Lower leg skin (tissue), 4 donors: ENCODE results near the gene GSDMA. TPM values are rescaled to one million over a fixed set of nuclear protein-coding genes. Genes with fewer than 3 reads are reported as not detected.

Source experiments
- DNase-seq, 2 donors: peaks; one replicate each; pipeline ENCODE4 v3.0.0-alpha.2; 2019; ENCODE audit warnings: low spot score in 2 of 2
- H3K4me3 ChIP-seq: fragments of 200-600 bp; sonication (generic); 2 replicates; pipeline ENCODE4 v1.5.1; 2017; ENCODE audit warnings: mild to moderate bottlenecking, low read depth; ENCODE audit not compliant: poor library complexity, severe bottlenecking
- POLR2A ChIP-seq, 2 donors: fragments of 450-650 bp; IDR thresholded peaks; one replicate each; pipeline ENCODE4 v1.6.1; 2016 to 2017; ENCODE audit warnings: antibody characterized with exemption in 2 of 2, mild to moderate bottlenecking in 1 of 2, moderate library complexity in 1 of 2
- WGBS, 2 donors: methylation state at CpG; one replicate each; pipeline ENCODE4 v1.1.5; 2018; 5-methylcytosine and 5-hydroxymethylcytosine counted together
- intact Hi-C: fragments of 100-400 bp; cut with DNase I; formaldehyde crosslinking; loops from one replicate; pipeline ENCODE4 v1.15.0; 2023; ENCODE audit warnings: low total_unique reads
- total RNA-seq, 4 donors: library from RNA; depleted of rRNA; stranded (reverse); fragments of >200 nt; gene quantifications; one replicate each; pipeline ENCODE4 v1.1.0, GENCODE V29; 2016
- TF ChIP-seq, protein P1 (sequence below), 3 donors: fragments of 450-650 bp; IDR thresholded peaks; one replicate each; pipeline ENCODE4 v1.5.1; 2016; ENCODE audit warnings: antibody characterized with exemption in 3 of 3, mild to moderate bottlenecking in 3 of 3, moderate library complexity in 2 of 3

Gene GSDMA
- total RNA-seq, 4 donors from 2014 or later: 146 to 271 (median 163) TPM

- no peak for DNase-seq
- H3K4me3 ChIP-seq: no peak overlapping the region
- TF ChIP-seq, protein P1, sequence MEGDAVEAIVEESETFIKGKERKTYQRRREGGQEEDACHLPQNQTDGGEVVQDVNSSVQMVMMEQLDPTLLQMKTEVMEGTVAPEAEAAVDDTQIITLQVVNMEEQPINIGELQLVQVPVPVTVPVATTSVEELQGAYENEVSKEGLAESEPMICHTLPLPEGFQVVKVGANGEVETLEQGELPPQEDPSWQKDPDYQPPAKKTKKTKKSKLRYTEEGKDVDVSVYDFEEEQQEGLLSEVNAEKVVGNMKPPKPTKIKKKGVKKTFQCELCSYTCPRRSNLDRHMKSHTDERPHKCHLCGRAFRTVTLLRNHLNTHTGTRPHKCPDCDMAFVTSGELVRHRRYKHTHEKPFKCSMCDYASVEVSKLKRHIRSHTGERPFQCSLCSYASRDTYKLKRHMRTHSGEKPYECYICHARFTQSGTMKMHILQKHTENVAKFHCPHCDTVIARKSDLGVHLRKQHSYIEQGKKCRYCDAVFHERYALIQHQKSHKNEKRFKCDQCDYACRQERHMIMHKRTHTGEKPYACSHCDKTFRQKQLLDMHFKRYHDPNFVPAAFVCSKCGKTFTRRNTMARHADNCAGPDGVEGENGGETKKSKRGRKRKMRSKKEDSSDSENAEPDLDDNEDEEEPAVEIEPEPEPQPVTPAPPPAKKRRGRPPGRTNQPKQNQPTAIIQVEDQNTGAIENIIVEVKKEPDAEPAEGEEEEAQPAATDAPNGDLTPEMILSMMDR (IDR thresholded peaks at IDR 0.05): no peak
- TF ChIP-seq POLR2A (IDR thresholded peaks at IDR 0.05): no peak
- 62 to 63% methylated on average over 7 to 8 of the region's 8 CpGs for WGBS, 2 donors
- intact Hi-C loops: no loop called here
Observed at GRCh38 chr17:39960524-39961041, 2.2 kb upstream of the GSDMA start.

GRCh38 chr17:39963829-39964228, 1.0 kb downstream of the GSDMA start:
- WGBS, 2 donors: 51 to 65% methylated on average over 6 of the region's 6 CpGs
- no peak for DNase-seq
- intact Hi-C loops: no loop called here
- TF ChIP-seq POLR2A (IDR thresholded peaks at IDR 0.05): no peak
- TF ChIP-seq, protein P1 (IDR thresholded peaks at IDR 0.05): no peak
- no peak overlapping the region for H3K4me3 ChIP-seq

- H3K4me3 ChIP-seq: no peak overlapping the region
- DNase-seq: no peak
- intact Hi-C loops: no loop called here
- 62 to 71% methylated on average over 8 of the region's 8 CpGs for WGBS, 2 donors
- no peak for TF ChIP-seq POLR2A (IDR thresholded peaks at IDR 0.05)
- TF ChIP-seq, protein P1 (IDR thresholded peaks at IDR 0.05): no peak
Observed at GRCh38 chr17:39965017-39965699, 2.4 kb downstream of the GSDMA start.

- 77 to 80% methylated on average over 6 of the region's 6 CpGs for WGBS, 2 donors
- TF ChIP-seq, protein P1 (IDR thresholded peaks at IDR 0.05): no peak
- TF ChIP-seq POLR2A (IDR thresholded peaks at IDR 0.05): no peak
- intact Hi-C loops: no loop called here
- no peak overlapping the region for H3K4me3 ChIP-seq
- no peak for DNase-seq
Observed at GRCh38 chr17:39966771-39967170, 4.0 kb downstream of the GSDMA start.

DNA sequence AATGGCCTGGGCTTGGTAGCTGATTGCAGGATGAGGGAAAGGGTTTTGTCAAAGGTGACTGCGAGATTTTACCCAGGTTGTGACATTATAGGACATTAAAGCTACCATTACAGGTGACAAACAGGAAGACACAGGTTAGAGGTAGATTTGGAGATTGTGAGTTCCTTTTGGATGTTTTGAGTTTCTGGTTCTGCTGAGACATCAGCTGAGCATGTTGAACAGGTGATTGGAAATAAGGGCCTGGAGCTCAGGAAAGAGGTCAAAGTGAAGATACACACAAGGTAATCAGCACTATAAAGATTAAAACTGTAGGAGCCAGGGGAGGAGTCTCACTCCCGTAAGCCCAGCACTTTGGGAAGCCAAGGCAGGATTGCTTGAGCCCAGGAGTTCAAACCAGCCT, 6.0 kb downstream of the GSDMA start:
- DNase-seq: no peak
- intact Hi-C loops: no loop called here
- TF ChIP-seq, protein P1 (IDR thresholded peaks at IDR 0.05): no peak
- TF ChIP-seq POLR2A (IDR thresholded peaks at IDR 0.05): no peak
- H3K4me3 ChIP-seq: no peak overlapping the region
- 86 to 90% methylated on average over 2 of the region's 2 CpGs for WGBS, 2 donors

DNA sequence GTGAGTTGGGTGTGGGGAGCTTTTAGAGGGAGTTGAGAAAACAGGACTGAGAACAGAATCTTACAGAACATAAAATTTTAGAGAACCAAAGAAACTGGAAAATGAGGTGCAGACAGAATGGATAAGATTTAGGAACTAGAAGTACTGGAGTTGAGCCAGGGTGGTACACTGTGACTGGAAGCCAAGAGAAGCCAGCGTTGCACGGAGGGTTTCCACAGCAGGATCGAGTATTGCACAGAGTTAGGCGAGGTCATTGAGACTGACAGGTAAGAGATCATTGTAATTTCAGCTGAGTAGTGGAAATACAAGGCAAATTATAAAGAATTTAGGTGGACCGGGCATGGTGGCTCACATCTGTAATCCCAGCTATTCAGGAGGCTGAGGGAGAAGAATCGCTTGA, 6.6 kb downstream of the GSDMA start:
- DNase-seq: no peak
- H3K4me3 ChIP-seq: no peak overlapping the region
- intact Hi-C loops: no loop called here
- TF ChIP-seq, protein P1 (IDR thresholded peaks at IDR 0.05): no peak
- TF ChIP-seq POLR2A (IDR thresholded peaks at IDR 0.05): no peak
- WGBS, 2 donors: 61 to 68% methylated on average over 6 of the region's 6 CpGs
